Adipose tissue (tissue), 3 donors: Measurements from ENCODE around the gene ALOXE3. TPM values are rescaled to one million over a fixed set of nuclear protein-coding genes. Genes with fewer than 3 reads are reported as not detected.

ENCODE experiments used
- H3K27ac ChIP-seq: one replicate; pipeline ENCODE4 v1.5.1; 2013; ENCODE audit warnings: low read depth, low read length
- WGBS, 3 donors: extraction: QIAGEN DNeasy Blood & Tissue Kit; methylation state at CpG; one replicate each; pipeline ENCODE4 v1.1.7; 2013; 5-methylcytosine and 5-hydroxymethylcytosine counted together
- polyA plus RNA-seq, 3 donors: library from polyadenylated mRNA; stranded (reverse); fragments of 200-250 nt; gene quantifications; one replicate each; pipeline ENCODE4 v1.2.3, GENCODE V29; 2013
- donor health status: healthy with polysubstance abuse.
- donor health status: Bipolar disorder and iron deficiency.
- donor health status: healthy.

The ALOXE3 gene
- polyA plus RNA-seq, 3 donors = 0.01 to 0.18 TPM; not detected in 1

GRCh38 chr17:8125947-8126490 is 7.7 kb upstream of the ALOXE3 start:
- H3K27ac ChIP-seq = no peak overlapping the region
- 0 to 1% (median 1%) methylated on average over 35 of the region's 35 CpGs for WGBS, 3 donors

- H3K27ac ChIP-seq = no peak overlapping the region
Observed at GRCh38 chr17:8125154-8125946, 7.0 kb upstream of the ALOXE3 start.

GRCh38 chr17:8124350-8125153 is 6.2 kb upstream of the ALOXE3 start:
- no peak overlapping the region for H3K27ac ChIP-seq
- 2 to 6% (median 3%) methylated on average over 24 of the region's 24 CpGs for WGBS, 3 donors

More at GRCh38 chr17:8125154-8125946, 7.0 kb upstream of the ALOXE3 start:
- WGBS, 3 donors = 0 to 1% (median 1%) methylated on average over 40 of the region's 40 CpGs

GRCh38 chr17:8123695-8124349 is 5.5 kb upstream of the ALOXE3 start, which contains the start of gene HES7:
HES7 (minus strand) TSS chr17:8124106; CDS start chr17:8124084, 22 bp downstream.
- H3K27ac ChIP-seq = no peak within 1 kb of the TSS
- WGBS, 3 donors = 1 to 2% (median 1%) methylated on average over 29 of the region's 29 CpGs

GRCh38 chr17:8122924-8123694 is 4.8 kb upstream of the ALOXE3 start:
- 1 to 2% (median 1%) methylated on average over 48 to 55 of the region's 55 CpGs for whole genome bisulfite sequencing, 3 donors
- no peak overlapping the region for H3K27ac ChIP-seq

- 0 to 1% (median 1%) methylated on average over 29 of the region's 29 CpGs for WGBS, 3 donors
- no peak overlapping the region for H3K27ac ChIP-seq
Observed at GRCh38 chr17:8122422-8122923, 4.2 kb upstream of the ALOXE3 start.

GRCh38 chr17:8121681-8122421 is 3.5 kb upstream of the ALOXE3 start:
- no peak overlapping the region for H3K27ac ChIP-seq
- 0 to 1% (median 1%) methylated on average over 38 to 76 of the region's 76 CpGs for WGBS, 3 donors

GRCh38 chr17:8121407-8121680 is 3.0 kb upstream of the ALOXE3 start:
- 0 to 1% (median 1%) methylated on average over 23 to 25 of the region's 25 CpGs for WGBS, 3 donors

GRCh38 chr17:8120520-8121406 is 2.4 kb upstream of the ALOXE3 start:
- H3K27ac ChIP-seq = no peak overlapping the region
- 0 to 1% (median 0%) methylated on average over 39 to 40 of the region's 40 CpGs for WGBS, 3 donors

More at GRCh38 chr17:8121407-8121680, 3.0 kb upstream of the ALOXE3 start:
- H3K27ac ChIP-seq = no peak overlapping the region

GRCh38 chr17:8119581-8120519 is 1.5 kb upstream of the ALOXE3 start:
- no peak overlapping the region for H3K27ac ChIP-seq
- WGBS, 3 donors = 0 to 1% (median 1%) methylated on average over 28 of the region's 28 CpGs

- WGBS, 3 donors = 0% methylated on average over 37 to 38 of the region's 38 CpGs
- H3K27ac ChIP-seq = no peak overlapping the region
Observed at GRCh38 chr17:8118769-8119580, 661 bp upstream of the ALOXE3 start.

GRCh38 chr17:8117367-8117979 is 841 bp downstream of the ALOXE3 start:
- WGBS, 3 donors = 4 to 12% (median 7%) methylated on average over 18 of the region's 18 CpGs
- no peak overlapping the region for H3K27ac ChIP-seq

GRCh38 chr17:8116776-8117175 is 1.5 kb downstream of the ALOXE3 start:
- 32 to 58% (median 41%) methylated on average over 18 of the region's 18 CpGs for WGBS, 3 donors
- no peak overlapping the region for H3K27ac ChIP-seq

- no peak overlapping the region for H3K27ac ChIP-seq
- WGBS, 3 donors = 91 to 95% (median 93%) methylated on average over 6 of the region's 6 CpGs
Observed at GRCh38 chr17:8110907-8111306, 7.4 kb downstream of the ALOXE3 start.
